ENCODE results near the gene RNF145.

RNF145 gene

GRCh38 chr5:159139802-159140201 is 69.6 kb downstream of the RNF145 start:
- in situ Hi-C loops (cut with HindIII; ENCODE audit: low sequenced_read_pairs) = no loop called here

GRCh38 chr5:159135896-159136531 is 73.3 kb downstream of the RNF145 start:
- TF ChIP-seq, protein P1, sequence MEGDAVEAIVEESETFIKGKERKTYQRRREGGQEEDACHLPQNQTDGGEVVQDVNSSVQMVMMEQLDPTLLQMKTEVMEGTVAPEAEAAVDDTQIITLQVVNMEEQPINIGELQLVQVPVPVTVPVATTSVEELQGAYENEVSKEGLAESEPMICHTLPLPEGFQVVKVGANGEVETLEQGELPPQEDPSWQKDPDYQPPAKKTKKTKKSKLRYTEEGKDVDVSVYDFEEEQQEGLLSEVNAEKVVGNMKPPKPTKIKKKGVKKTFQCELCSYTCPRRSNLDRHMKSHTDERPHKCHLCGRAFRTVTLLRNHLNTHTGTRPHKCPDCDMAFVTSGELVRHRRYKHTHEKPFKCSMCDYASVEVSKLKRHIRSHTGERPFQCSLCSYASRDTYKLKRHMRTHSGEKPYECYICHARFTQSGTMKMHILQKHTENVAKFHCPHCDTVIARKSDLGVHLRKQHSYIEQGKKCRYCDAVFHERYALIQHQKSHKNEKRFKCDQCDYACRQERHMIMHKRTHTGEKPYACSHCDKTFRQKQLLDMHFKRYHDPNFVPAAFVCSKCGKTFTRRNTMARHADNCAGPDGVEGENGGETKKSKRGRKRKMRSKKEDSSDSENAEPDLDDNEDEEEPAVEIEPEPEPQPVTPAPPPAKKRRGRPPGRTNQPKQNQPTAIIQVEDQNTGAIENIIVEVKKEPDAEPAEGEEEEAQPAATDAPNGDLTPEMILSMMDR (IDR thresholded peaks at IDR 0.05; ENCODE audit: low read depth, low read length) = no peak
- in situ Hi-C loops (cut with HindIII; ENCODE audit: low sequenced_read_pairs) = no loop called here
- no peak overlapping the region for H3K4me3 ChIP-seq (ENCODE audit: low read depth, low read length)
- peak; percentile 77 for DNase-seq (ENCODE audit: low read depth, low spot score)

More at GRCh38 chr5:159139802-159140201, 69.6 kb downstream of the RNF145 start:
- TF ChIP-seq, protein P1 (IDR thresholded peaks at IDR 0.05; ENCODE audit: low read depth, low read length) = no peak
- DNase-seq (ENCODE audit: low read depth, low spot score) = no peak
- H3K4me3 ChIP-seq (ENCODE audit: low read depth, low read length) = no peak overlapping the region

DNA sequence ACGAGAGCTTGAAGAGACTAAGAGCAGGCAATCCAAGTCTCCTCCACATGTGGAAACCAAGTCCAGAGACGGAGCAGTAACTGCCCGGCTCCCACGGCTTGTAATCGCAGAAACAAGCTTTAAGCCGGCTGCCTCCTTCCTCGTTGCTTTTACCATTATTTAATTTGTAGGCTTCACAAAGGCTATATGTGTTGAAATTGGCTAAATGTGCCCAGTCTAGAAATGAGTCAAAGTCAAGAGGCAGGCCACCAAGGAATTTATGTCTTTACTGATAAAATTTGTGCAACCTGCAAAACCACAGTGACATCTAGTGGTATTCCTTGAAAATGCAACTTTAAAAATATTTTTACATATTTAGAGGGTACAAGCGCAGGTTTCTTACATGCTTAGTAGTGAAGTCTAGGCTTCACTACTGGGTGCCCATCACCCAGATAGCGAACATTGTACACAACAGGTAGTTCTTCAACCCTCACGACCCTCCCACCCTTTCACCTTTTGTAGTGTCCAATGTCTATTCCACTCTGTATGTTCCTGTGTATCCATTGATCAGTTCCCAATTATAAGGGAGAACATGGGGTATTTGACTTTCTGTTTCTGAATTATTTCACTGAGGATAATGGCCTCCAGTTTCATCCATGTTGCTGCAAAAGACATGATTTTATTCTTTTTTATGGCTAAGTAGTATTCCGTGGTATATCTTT is 76.2 kb downstream of the RNF145 start:
- H3K4me3 ChIP-seq (ENCODE audit: low read depth, low read length) = no peak overlapping the region
- TF ChIP-seq, protein P1 (IDR thresholded peaks at IDR 0.05; ENCODE audit: low read depth, low read length) = peak; percentile 60
- in situ Hi-C loops (cut with HindIII; ENCODE audit: low sequenced_read_pairs) = no loop called here
- DNase-seq (ENCODE audit: low read depth, low spot score) = peak; percentile 77

GRCh38 chr5:159132429-159133040 is 76.8 kb downstream of the RNF145 start:
- no peak for DNase-seq (ENCODE audit: low read depth, low spot score)
- in situ Hi-C loops (cut with HindIII; ENCODE audit: low sequenced_read_pairs) = no loop called here
- no peak overlapping the region for H3K4me3 ChIP-seq (ENCODE audit: low read depth, low read length)
- TF ChIP-seq, protein P1 (IDR thresholded peaks at IDR 0.05; ENCODE audit: low read depth, low read length) = no peak

- in situ Hi-C loops (cut with HindIII; ENCODE audit: low sequenced_read_pairs) = no loop called here
- DNase-seq (ENCODE audit: low read depth, low spot score) = no peak
- H3K4me3 ChIP-seq (ENCODE audit: low read depth, low read length) = no peak overlapping the region
- TF ChIP-seq, protein P1 (IDR thresholded peaks at IDR 0.05; ENCODE audit: low read depth, low read length) = no peak
Observed at GRCh38 chr5:159131951-159132350, 77.4 kb downstream of the RNF145 start.

- no peak overlapping the region for H3K4me3 ChIP-seq (ENCODE audit: low read depth, low read length)
- no peak for DNase-seq (ENCODE audit: low read depth, low spot score)
- TF ChIP-seq, protein P1 (IDR thresholded peaks at IDR 0.05; ENCODE audit: low read depth, low read length) = no peak
- in situ Hi-C loops (cut with HindIII; ENCODE audit: low sequenced_read_pairs) = no loop called here
Observed at GRCh38 chr5:159130871-159131270, 78.5 kb downstream of the RNF145 start.
